Measurements from ENCODE around the gene MRPL34.
"Not testable (repeated sequence)": the region's sequence is repeated elsewhere in the genome, so short reads cannot be mapped to it uniquely, and the experiment has no call there.

The MRPL34 gene

DNA sequence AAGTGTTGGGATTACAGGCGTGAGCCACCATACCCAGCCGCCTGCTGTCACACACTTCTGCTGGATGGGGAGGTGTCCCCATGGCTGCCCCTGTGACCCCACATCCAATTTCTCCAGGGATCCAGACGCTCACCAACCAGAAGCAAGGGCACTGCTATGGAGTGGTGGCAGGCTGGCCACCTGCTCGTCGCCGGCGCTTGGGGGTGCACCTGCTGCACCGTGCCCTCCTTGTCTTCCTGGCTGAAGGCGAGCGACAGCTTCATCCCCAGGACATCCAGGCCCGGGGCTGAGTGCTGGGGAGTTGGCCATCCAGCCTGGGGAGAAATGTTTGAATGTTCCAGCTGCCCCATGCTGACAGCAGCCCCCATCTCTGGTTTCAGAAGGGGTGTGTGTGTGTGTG is 19.4 kb upstream of the MRPL34 start:
- no peak for DNase-seq

DNA sequence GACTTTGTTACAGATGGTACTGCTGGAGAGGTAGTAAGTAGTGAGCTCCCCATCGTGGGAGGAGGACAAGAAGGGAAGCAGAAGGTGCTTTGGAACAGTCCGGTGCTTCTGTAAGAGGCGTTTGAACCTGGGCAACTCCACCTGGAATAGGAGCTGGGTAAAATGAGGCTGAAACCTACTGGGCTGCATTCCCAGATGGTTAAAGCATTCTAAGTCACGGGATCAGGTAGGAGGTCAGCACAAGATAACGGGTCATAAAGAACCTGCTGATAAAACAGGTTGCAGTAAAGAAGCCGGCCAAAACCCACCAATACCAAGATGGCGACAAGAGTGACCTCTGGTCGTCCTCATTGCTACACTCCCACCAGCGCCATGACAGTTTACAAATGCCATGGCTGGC is 18.9 kb upstream of the MRPL34 start:
- DNase-seq: no peak

DNA sequence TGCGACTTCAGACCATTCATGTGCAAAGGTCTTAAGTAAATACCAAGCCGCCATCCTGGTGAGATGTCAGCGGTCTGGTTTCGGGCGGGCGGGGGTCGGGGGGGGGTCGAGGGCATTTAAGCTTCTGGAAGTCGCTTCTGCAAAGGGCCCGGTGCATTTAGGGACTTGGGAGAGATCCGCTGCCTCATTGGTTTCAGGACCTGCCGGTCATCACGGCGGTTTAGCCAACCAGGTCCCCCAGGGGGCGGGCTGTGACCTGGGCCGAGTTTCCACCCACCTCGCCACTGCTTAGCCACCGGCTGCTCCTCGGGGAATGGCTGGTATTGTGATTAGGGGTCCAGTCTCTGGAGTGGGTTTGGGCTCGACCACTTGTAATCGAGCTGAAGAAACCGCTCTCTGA is 16.2 kb upstream of the MRPL34 start:
- DNase-seq: no peak

DNA sequence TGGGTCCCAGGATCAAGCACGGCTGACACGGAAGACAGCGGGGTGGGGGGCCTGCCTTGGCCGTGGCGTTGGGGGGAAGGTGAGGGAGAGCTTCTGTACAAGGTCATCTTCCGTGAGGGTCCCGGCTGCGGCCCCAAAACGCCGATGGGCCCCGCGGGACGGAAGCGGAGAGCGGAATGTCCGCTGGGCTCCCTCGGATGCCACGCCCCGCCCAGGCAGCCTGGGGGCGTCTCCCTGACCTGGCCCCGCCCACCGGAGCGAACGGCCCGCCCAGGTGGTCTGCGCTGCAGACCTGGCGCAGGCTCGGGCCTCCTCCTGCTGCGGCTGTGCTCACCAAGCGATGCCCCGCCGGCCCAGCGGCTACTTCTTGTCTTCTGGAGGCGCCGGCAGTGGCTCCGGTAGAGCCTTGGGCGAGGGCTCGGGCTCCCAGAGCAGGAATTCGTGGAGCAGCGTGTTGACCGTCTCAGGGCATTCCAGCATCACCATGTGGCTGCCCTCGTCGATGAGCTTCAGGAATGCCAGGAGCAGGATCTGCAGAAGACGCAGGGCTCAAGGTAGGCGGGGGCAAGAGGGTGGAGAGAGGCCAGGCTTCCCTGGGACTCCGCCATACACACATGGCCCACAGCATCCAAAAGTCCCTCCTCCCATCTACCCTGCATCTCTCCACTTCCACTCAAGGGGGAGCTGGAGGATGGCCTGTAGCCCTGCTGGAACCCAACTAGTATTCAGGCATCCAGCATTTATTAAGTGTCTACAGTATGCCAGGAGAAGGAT is 13.2 kb upstream of the MRPL34 start:
- no peak for DNase-seq

DNA sequence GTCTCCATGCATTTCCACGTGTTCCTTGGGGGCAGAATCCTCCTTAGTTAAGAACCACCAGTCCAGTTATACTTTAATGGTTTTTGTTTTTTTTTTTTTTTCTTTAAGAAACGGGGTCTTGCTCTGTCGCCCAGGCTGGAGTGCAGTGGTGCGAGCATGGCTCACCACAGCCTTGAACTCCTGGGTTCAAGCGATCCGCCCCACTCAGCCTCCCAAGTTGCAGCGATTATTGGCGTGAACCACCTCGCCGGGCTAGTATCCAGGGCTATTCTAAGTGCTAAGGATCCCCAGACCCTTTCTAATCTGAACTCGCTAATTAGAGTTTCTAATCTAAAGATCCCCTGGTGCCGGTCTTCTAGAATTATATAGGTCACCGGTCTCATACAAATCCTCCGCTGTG is 12.1 kb upstream of the MRPL34 start:
- no peak for DNase-seq

DNA sequence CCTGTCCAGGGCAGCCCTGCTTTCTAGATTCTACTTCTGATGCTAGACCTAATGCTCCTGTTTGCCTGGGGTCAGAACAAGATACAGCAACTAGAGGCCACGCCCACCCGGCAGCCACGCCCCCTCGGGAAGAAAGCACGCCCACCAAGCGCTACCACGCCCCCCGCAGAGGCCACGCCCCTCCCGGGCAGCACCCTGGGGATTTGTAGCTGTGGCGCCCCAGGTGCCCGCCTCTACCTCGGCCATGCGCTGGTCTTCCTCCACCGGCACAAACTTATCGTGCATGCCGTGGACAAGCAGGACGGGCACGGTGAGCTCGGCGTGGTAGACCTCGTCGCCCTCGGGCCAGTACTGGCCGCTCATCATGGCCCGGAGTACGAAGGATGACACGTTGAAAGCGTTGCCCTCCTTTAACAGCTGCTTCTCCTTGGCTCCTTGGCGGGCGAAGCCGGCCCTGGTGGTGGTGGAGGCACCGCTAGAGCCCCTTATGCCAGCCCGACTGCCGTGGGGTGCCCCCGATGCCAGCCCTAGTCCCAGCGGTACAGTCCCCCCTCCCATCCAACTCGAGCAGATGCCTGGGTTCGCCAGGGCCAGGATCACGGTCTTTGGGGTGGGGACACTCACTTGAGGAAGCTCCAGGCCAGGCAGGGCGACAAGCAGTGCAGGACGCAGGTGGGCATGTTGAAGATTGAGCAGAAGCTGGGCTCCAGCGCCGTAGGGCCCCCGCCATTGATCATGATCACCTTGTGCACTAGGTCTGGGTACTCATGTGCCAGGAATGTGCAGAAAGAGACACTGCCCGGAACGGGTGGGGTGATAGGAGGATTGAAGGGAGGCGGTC is 11.4 kb upstream of the MRPL34 start:
- no peak for DNase-seq

DNA sequence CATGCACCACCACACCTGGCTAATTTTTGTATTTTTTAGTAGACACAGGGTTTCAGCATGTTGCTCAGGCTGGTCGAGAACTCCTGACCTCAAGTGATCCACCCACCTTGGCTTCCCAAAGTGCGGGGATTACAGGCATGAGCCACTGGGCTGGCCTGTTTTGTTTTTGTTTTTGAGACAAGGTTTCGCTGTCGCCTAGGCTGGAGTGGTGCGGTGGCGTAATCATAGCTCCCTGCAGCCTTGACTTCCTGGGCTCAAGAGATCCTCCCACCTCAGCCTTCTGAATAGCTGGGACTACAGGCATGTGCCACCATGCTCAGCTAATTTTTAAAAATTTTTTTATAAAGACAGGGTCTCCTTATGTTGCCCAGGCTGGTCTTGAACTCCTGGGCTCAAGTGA is 10.1 kb upstream of the MRPL34 start:
- DNase-seq: not testable (repeated sequence)

DNA sequence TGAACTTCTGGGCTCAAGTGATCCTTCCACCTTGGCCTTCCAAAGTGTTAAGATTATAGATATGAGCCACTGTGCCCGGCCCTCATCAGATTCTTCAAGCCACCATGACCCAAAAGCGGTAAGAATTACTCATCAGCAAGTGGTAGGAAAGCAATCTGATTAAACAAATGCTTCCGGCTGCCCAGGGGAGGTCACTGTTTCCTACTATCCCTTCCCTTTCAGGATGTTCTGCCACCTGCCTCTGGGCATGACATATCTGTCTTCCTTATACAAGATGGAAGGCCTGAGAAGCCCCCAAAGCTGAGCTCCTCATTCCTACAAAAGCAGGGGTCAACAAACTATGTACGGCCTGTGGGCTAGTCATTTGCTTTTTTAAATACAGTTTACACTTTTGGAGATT is 9.4 kb upstream of the MRPL34 start:
- no peak for DNase-seq

DNA sequence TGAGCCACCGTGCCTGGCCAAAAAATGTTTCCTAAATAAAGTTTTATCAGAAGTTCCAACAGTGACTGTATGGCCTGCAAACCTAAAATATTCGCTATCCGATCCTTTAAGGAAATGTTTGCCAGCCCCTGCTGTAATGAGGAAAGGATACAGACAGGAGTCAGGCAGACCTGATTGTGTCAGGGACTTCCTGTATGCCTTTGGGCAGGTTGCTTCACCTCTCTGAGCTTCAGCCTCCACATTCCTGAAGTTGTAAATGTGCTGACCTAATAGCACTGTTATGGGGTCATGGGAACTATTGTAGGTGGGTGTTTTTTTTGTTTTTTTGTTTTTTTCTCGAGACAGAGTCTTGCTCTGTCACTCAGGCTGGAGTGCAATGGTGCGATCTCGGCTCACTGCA is 8.7 kb upstream of the MRPL34 start:
- no peak for DNase-seq

DNA sequence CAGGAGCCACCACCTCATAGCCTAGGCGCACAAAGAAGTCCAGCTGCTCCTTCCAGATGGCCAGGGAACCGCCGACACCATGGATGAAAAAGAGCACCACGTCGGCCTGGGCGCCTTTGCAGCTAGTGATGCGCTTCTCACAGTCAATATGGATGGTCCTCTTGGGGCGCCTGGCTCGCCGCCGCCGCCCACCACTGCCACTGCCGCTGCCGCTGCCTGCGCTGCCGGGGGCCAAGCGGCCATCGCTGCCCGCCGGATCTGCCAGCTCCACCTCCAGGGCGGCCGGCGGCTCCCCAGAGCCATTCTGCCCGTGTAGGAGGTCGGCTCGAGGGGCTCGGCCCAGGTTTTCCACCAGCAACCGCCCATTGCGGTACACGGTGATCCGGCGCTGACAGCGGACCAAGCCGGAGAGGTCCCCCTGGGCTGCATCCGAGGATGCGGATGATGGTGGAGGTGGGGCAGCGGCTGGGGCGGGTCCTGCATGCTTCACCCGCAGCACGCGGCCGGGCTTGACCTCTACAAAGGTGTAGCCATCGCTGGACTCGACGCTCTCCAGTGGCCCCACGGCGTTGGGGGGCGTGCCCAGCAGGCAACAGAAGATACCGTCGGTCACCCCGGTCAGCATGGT is 4.6 kb upstream of the MRPL34 start:
- no peak for DNase-seq

DNA sequence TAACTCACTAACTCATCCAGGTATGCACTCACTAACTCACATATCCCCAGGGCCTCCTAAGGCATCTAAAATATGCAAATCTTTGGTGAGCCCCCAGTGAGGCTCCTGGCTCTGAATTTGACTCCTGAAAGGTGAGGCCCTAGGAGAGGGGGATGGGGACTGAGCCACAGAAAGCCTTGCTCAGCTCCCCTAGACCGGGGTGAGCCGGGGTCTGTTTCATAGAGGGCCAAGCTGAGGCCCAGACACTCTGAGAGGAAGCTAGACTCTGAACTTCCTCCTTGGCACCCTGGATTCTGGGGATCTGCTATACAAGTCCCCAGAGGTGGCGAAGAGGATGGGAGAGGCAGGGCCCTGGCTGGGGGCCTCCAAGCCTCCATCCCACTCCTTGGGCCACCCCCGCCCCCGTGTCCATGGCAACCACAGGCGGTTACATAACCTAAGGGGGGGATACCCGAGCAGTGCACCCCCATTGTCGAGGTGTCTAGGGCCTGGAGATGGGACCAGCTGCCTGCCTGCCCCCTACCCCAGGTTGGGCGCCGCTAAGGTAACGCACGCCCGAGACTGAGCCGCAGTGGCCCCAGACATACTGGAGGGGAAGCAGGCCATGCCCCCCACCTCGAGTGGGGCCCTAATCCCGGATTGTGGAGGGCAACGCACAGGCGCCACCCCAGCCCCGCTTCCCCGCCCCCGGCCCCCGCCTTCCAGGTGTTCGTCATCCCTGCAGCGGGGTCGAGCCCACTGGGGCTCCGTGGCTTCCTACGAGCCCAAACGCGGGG is 3.1 kb upstream of the MRPL34 start:
- DNase-seq: no peak

DNA sequence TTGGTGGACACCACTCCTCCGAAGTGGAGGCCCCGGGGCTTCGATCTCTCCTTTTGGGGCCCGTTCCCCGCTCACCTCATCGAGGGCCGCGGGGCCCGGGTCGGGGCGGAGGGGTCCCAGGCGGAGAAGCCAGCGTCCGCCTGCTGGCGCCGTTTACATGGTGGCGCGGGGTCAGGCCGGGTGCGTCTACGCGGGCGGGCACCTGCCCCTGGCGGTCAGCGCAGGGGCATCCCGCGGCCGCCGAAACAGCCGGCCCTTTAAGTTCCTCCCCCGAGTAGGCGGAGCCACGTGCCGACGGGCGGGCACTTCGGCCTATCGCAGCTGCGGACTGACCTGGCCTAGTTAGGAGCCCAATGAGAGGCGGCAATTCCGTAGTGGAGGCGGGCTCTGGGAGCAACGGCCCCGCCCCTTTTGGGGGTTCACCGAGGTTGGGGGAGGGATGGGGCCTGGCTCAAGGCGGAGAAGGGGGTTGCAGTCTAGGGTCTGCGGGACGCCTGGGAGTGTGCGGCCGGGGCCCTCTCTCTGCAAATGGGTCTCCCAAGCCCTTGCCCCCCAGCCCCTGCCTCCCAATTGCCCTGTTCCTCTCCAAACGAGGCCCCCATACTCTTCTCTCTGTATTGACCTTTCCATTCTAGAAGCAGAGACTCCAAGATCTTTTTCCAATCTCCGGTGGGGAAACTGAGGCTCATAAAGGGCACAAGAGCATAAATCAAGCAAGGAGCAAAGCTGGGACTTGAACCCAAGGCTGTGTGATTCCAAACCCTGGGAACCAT is 2.3 kb upstream of the MRPL34 start, which contains the start of gene ABHD8:
Gene ABHD8, minus strand, starts transcription at position 259 of the 773 bp plus-strand sequence. CDS start 1,809 bp downstream, outside the sequence.
- DNase-seq: peak; percentile 88

DNA sequence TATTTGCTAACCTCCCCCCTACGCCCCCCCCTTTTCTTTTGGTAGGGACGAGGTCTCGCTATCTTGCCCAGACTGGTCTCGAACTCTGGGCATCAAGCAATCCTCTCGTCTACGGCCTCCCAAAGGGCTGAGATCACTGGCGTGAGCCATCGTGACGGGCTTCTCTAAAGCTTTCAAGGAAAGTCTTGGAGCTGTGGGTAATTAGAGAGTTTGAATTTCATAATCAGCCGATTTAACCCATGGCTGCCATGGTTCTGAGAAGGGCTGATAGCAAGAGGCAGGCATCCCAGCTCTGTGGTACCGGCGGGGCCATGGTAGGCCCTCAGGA is 1.8 kb upstream of the MRPL34 start:
- no peak for DNase-seq

DNA sequence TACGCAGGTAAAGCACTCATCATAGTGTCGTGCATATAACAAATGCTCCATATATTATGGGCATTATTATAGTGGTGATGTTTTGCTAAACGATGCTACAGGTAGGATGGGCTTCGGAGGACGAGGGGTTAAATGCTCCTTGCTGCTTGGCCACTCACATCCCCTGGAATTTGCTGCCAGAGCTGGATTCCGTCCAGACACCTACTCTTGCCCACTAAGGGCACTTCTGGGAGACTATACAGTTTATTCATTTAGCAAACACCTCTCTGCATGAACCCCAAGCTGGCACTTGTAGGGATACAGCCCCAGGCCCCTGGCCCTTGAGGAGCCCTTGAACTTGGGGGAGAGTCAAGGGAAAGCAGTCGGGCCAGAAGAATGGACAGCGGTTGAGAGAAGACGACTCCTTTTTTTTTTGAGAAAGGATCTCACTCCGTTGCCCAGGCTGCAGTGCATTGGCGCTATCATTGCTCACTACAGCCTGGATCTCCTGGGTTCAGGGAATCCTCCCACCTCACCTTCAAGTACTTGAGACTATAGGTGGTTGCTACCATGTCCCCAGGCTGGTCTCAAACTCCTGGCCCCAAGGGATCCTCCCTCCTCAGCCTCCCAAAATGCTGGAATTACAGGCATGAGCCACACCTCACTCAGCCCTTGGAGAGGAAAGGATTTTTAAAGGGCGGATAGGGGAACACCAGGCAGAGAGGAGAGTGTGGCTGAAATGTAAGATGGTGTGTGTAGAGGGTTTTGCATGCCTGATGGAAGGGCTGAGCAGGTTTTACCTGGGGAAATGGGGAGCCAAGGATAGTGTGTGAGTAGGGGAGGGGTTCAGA is 1.1 kb upstream of the MRPL34 start:
- no peak for DNase-seq

DNA sequence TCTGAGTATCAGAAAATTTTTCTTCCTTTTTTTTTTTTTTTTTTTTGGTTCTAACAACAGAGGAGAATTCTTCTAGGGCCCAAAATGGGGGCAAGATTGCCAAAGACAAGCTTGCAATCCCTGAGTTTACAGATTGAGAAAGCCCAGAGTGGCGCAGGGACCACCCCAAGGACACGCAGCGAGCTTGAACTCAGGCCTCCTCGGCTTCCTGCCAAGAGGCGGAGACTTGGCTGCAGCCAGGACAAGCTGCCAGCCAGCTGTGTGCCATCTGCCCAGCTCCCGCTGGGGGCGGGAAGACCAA is 506 bp upstream of the MRPL34 start:
- DNase-seq: no peak

DNA sequence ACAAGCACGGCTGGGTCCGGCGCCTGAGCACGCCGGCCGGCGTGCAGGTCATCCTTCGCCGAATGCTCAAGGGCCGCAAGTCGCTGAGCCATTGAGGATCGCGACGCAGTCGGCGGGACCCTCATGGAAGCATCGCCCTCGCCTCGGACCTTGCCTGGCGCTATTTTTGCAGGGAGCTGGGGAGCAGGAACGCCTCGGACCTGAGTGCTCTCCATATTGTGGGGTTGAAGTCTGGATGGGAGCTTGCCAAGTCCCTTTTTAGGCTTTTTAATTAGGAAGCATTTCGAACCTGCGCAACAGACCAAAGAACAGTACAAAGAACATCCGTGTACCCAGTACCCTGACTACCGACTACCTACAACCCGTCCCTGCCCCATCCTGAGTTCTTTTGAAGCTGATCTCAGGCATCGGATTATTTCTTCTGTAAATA is 628 bp downstream of the MRPL34 start:
- DNase-seq: no peak

DNA sequence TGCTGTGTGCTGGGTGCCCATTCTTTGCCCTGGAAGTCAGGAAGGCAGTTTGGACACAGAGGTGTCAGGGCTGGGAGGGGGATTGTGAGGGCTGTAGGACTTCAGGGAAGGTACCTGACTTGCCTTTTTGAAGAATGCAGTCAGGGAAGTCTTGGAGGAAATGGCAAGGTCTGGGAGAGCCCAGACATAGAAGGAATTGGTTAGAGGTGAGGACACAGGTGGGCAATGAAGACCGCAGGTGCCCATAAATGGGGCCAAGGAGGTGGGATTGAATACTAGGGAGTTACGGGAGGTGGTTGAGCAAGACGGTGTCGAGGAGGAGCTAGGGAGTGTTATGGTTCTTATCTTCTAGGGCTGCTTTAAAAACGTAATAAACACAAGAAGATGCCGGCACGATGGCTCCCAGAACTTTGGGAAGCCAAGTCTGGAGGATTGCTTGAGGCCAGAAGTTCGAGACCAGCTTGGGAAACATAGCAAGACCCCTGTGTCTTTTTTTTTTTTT is 2.3 kb downstream of the MRPL34 start:
- DNase-seq: no peak

DNA sequence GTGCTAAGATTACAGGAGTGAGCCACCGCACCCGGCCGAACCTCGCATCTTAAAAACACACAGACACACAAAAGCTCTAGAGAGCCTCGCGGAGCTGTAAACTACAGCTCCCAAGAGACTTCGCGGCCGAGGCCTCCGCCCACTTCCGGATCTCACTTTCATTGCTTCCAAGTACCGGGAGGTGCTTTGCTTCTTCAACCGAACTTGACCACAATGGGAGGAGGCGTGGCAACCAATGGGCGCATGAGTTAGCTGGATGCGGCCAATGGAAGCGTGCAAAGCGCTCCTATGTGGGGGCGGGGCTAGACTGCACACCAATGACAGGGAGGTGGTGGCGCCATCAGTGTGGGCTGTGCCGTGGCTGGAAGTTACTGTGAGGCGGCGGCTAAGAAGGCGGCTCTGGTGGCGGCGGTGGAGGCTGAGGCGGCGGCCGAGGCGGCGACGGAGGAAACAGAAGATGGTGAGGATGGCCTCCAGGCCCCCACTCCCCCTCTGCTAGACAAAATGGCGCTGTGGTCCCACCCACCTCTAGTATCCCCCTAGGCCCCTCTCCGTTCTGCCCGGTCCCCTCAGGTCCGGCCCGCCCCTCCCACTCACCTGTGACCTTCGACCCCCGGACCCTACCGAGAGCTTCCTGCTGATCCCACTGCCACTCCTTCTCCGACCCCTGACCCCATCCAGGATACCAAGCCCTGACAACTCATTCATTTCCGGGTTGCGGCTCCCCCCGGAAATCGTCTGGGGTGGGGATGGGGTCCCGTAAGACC is 3.7 kb downstream of the MRPL34 start, which contains the start of gene DDA1:
Gene DDA1, plus strand, starts transcription at position 366 of the 767 bp plus-strand sequence. Its CDS starts 92 bp downstream, at position 458.
- peak; percentile 100 for DNase-seq

DNA sequence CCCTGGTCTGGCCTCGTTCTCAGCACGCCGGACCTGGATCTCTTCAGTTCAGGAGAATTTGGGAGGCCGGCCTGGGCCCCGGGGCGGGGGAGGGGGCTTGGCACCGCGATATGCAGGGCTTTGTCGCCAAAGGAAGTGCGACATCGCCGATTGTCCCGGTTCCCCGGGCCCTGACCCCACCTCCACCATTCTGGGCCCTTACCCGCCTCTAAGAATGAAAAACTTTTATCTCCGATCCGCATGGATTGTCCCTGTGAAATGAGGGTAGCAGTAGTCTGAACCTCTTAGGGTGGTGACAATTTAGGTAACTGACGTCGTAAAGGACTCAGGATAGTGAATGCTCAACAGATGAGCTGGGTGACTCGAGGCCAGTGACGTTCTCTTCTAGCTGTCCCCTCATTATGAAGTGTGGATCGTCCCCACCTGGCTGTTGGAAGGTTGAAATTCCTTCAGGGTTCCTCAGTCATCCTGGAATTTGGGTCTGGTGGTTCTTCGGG is 4.3 kb downstream of the MRPL34 start:
- no peak for DNase-seq
